Stimulated activated CD4-positive, alpha-beta T cell treated with anti-CD3 and anti-CD28 coated beads, Interleukin-4, amount 100 ng/mL, for 4 hours (primary cell): ENCODE results near the gene MFAP2.

Experiments used
- DNase-seq, 2 experiments: peaks; one replicate each; pipeline ENCODE4 v3.0.0-alpha.2; 2020

The MFAP2 gene

GRCh38 chr1:16980473-16981268, at the start of gene MFAP2:
MFAP2 (minus strand) TSS chr1:16980620; CDS start chr1:16978273, 2,347 bp downstream.
- peak in 1 of 2 experiments; percentile 5 for DNase-seq

- no peak for DNase-seq
These were observed 49.8 kb upstream of the MFAP2 start for GRCh38 chr1:17030206-17030605.

- no peak for DNase-seq
These were observed 48.3 kb upstream of the MFAP2 start for GRCh38 chr1:17028662-17029188.

GRCh38 chr1:17027900-17028299, 47.5 kb upstream of the MFAP2 start:
- DNase-seq = no peak

GRCh38 chr1:17027403-17027802, 47.0 kb upstream of the MFAP2 start:
- no peak for DNase-seq

GRCh38 chr1:17024721-17025120, 44.3 kb upstream of the MFAP2 start:
- no peak for DNase-seq

- no peak for DNase-seq
These were observed 43.2 kb upstream of the MFAP2 start for GRCh38 chr1:17023573-17023972.

- no peak for DNase-seq
These were observed 42.7 kb upstream of the MFAP2 start for GRCh38 chr1:17023102-17023501.

GRCh38 chr1:17021896-17022295, 41.5 kb upstream of the MFAP2 start:
- DNase-seq = no peak

GRCh38 chr1:17020502-17020901, 40.1 kb upstream of the MFAP2 start:
- DNase-seq = no peak

- no peak for DNase-seq
These were observed 38.4 kb upstream of the MFAP2 start for GRCh38 chr1:17018849-17019248.

GRCh38 chr1:17017435-17017834, 37.0 kb upstream of the MFAP2 start:
- DNase-seq = no peak

- DNase-seq = no peak
These were observed 35.9 kb upstream of the MFAP2 start for GRCh38 chr1:17016317-17016661.

GRCh38 chr1:17014671-17015567, 34.5 kb upstream of the MFAP2 start:
- no peak for DNase-seq

- no peak for DNase-seq
These were observed 33.3 kb upstream of the MFAP2 start for GRCh38 chr1:17013491-17014320.

GRCh38 chr1:17012775-17013490, 32.5 kb upstream of the MFAP2 start:
- no peak for DNase-seq

GRCh38 chr1:17011439-17012307, 31.3 kb upstream of the MFAP2 start, which contains the start of gene ATP13A2:
ATP13A2 (minus strand) TSS chr1:17011928; CDS start chr1:17011738, 190 bp downstream.
- DNase-seq = peak; percentile 82 to 85

- DNase-seq = no peak
These were observed 30.6 kb upstream of the MFAP2 start for GRCh38 chr1:17011092-17011438.

- no peak for DNase-seq
These were observed 29.3 kb upstream of the MFAP2 start for GRCh38 chr1:17009706-17010105.

- no peak for DNase-seq
These were observed 27.9 kb upstream of the MFAP2 start for GRCh38 chr1:17008208-17008855.

GRCh38 chr1:17007121-17007520, 26.7 kb upstream of the MFAP2 start:
- DNase-seq = no peak
